ENCODE measurements around the gene SYNGR2.

The SYNGR2 gene

DNA sequence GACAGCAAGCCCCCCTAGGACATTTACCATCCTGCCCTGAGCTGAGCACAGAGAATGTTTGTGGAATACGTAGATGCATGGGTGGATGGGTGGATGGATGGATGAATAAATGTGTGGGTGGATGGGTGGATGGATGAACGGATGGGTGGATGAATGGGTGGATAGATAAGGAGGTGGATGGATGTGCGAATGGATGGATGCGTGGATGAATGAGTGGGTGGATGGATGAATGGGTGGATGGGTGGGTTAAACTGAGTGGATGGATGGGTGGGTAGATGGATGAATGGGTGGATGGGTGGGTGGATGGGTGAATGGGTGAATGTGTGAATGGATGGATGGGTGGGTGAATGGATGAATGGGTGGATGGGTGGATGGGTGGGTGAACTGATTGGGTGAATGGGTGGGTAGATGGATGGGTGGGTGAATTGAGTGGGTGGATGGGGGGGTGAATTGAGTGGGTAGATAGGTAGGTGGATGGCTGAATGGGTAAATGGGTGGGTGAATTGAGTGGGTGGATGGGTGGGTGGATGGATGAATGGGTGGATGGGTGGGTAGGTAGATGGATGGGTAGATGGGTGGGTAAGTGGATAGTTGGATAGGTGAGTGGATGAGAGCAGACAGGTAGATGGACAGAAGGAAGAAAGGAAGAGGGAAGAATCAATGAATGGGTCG is 45.0 kb upstream of the SYNGR2 start:
- Histone ChIP-seq H3K4me1 (ENCODE audit: insufficient read depth, insufficient read length) (peaks cover 31% of the 10 kb centered on the region), H3K4me3 (ENCODE audit: insufficient read length, low read depth) (no peak overlapping the region), H3K9ac (ENCODE audit: insufficient read length, low read depth) (no peak overlapping the region), H3K9me3 (ENCODE audit: insufficient read depth, low read length) (no peaks in the 10 kb centered on the region), H3K36me3 (ENCODE audit: insufficient read depth, insufficient read length, low read length) (peaks cover 73% of the 10 kb centered on the region), H3K27me3 (ENCODE audit: insufficient read depth, insufficient read length) (no peaks in the 10 kb centered on the region)
- TF ChIP-seq ZNF274 (IDR thresholded peaks at IDR 0.05; ENCODE audit: low read depth, low read length) (no peak), YY1 (IDR thresholded peaks at IDR 0.05; ENCODE audit: insufficient read depth, insufficient read length) (no peak), SUZ12 (IDR thresholded peaks at IDR 0.05; ENCODE audit: extremely low read depth, insufficient read depth, insufficient read length) (no peak)
- no peak for DNase-seq (ENCODE audit: low read depth, low spot score)

GRCh38 chr17:78124081-78124835 is 44.1 kb upstream of the SYNGR2 start:
- TF ChIP-seq YY1 (IDR thresholded peaks at IDR 0.05; ENCODE audit: insufficient read depth, insufficient read length) = no peak
- no peak for TF ChIP-seq ZNF274 (IDR thresholded peaks at IDR 0.05; ENCODE audit: low read depth, low read length)
- TF ChIP-seq SUZ12 (IDR thresholded peaks at IDR 0.05; ENCODE audit: extremely low read depth, insufficient read depth, insufficient read length) = no peak
- no peak for DNase-seq (ENCODE audit: low read depth, low spot score)
- peaks cover 31% of the 10 kb centered on the region for H3K4me1 ChIP-seq (ENCODE audit: insufficient read depth, insufficient read length)
- H3K9ac ChIP-seq (ENCODE audit: insufficient read length, low read depth) = peak overlapping the region; percentile 63
- no peak overlapping the region for H3K4me3 ChIP-seq (ENCODE audit: insufficient read length, low read depth)
- H3K27me3 ChIP-seq (ENCODE audit: insufficient read depth, insufficient read length) = no peaks in the 10 kb centered on the region
- no peaks in the 10 kb centered on the region for H3K9me3 ChIP-seq (ENCODE audit: insufficient read depth, low read length)
- H3K36me3 ChIP-seq (ENCODE audit: insufficient read depth, insufficient read length, low read length) = peaks cover 65% of the 10 kb centered on the region

GRCh38 chr17:78124836-78125137 is 43.6 kb upstream of the SYNGR2 start:
- H3K4me3 ChIP-seq (ENCODE audit: insufficient read length, low read depth) = no peak overlapping the region
- no peaks in the 10 kb centered on the region for H3K9me3 ChIP-seq (ENCODE audit: insufficient read depth, low read length)
- no peak for DNase-seq (ENCODE audit: low read depth, low spot score)
- H3K4me1 ChIP-seq (ENCODE audit: insufficient read depth, insufficient read length) = peaks cover 34% of the 10 kb centered on the region
- H3K9ac ChIP-seq (ENCODE audit: insufficient read length, low read depth) = peak overlapping the region; percentile 63
- H3K36me3 ChIP-seq (ENCODE audit: insufficient read depth, insufficient read length, low read length) = peaks cover 62% of the 10 kb centered on the region
- TF ChIP-seq ZNF274 (IDR thresholded peaks at IDR 0.05; ENCODE audit: low read depth, low read length) = no peak
- TF ChIP-seq SUZ12 (IDR thresholded peaks at IDR 0.05; ENCODE audit: extremely low read depth, insufficient read depth, insufficient read length) = no peak
- TF ChIP-seq YY1 (IDR thresholded peaks at IDR 0.05; ENCODE audit: insufficient read depth, insufficient read length) = no peak
- H3K27me3 ChIP-seq (ENCODE audit: insufficient read depth, insufficient read length) = no peaks in the 10 kb centered on the region

GRCh38 chr17:78125138-78125913 is 43.1 kb upstream of the SYNGR2 start:
- no peak for DNase-seq (ENCODE audit: low read depth, low spot score)
- H3K9ac ChIP-seq (ENCODE audit: insufficient read length, low read depth) = peak overlapping the region; percentile 63
- H3K4me1 ChIP-seq (ENCODE audit: insufficient read depth, insufficient read length) = peaks cover 37% of the 10 kb centered on the region
- TF ChIP-seq YY1 (IDR thresholded peaks at IDR 0.05; ENCODE audit: insufficient read depth, insufficient read length) = no peak
- H3K36me3 ChIP-seq (ENCODE audit: insufficient read depth, insufficient read length, low read length) = peaks cover 61% of the 10 kb centered on the region
- H3K4me3 ChIP-seq (ENCODE audit: insufficient read length, low read depth) = no peak overlapping the region
- no peaks in the 10 kb centered on the region for H3K27me3 ChIP-seq (ENCODE audit: insufficient read depth, insufficient read length)
- no peaks in the 10 kb centered on the region for H3K9me3 ChIP-seq (ENCODE audit: insufficient read depth, low read length)

GRCh38 chr17:78125976-78126894 is 42.1 kb upstream of the SYNGR2 start:
- Histone ChIP-seq H3K36me3 (ENCODE audit: insufficient read depth, insufficient read length, low read length) (peaks cover 52% of the 10 kb centered on the region), H3K9me3 (ENCODE audit: insufficient read depth, low read length) (no peaks in the 10 kb centered on the region), H3K4me3 (ENCODE audit: insufficient read length, low read depth) (peak overlapping the region; percentile 2), H3K9ac (ENCODE audit: insufficient read length, low read depth) (peak overlapping the region; percentile 87), H3K27me3 (ENCODE audit: insufficient read depth, insufficient read length) (peaks cover 9% of the 10 kb centered on the region), H3K4me1 (ENCODE audit: insufficient read depth, insufficient read length) (peaks cover 40% of the 10 kb centered on the region)
- no peak for DNase-seq (ENCODE audit: low read depth, low spot score)
- TF ChIP-seq YY1 (IDR thresholded peaks at IDR 0.05; ENCODE audit: insufficient read depth, insufficient read length) (no peak), SUZ12 (IDR thresholded peaks at IDR 0.05; ENCODE audit: extremely low read depth, insufficient read depth, insufficient read length) (no peak), ZNF274 (IDR thresholded peaks at IDR 0.05; ENCODE audit: low read depth, low read length) (no peak)

- H3K36me3 ChIP-seq (ENCODE audit: insufficient read depth, insufficient read length, low read length) = peaks cover 45% of the 10 kb centered on the region
- peaks cover 15% of the 10 kb centered on the region for H3K27me3 ChIP-seq (ENCODE audit: insufficient read depth, insufficient read length)
- peaks cover 40% of the 10 kb centered on the region for H3K4me1 ChIP-seq (ENCODE audit: insufficient read depth, insufficient read length)
- peak overlapping the region; percentile 87 for H3K9ac ChIP-seq (ENCODE audit: insufficient read length, low read depth)
- H3K9me3 ChIP-seq (ENCODE audit: insufficient read depth, low read length) = no peaks in the 10 kb centered on the region
- peak overlapping the region; percentile 77 for H3K4me3 ChIP-seq (ENCODE audit: insufficient read length, low read depth)
- no peak for DNase-seq (ENCODE audit: low read depth, low spot score)
- TF ChIP-seq SUZ12 (IDR thresholded peaks at IDR 0.05; ENCODE audit: extremely low read depth, insufficient read depth, insufficient read length) (no peak), YY1 (IDR thresholded peaks at IDR 0.05; ENCODE audit: insufficient read depth, insufficient read length) (no peak), ZNF274 (IDR thresholded peaks at IDR 0.05; ENCODE audit: low read depth, low read length) (no peak)
Observed at GRCh38 chr17:78126895-78127238, 41.5 kb upstream of the SYNGR2 start.

Measured in NT2/D1 (cell line).